Nephron (organoid): ENCODE measurements around the gene GAS7.

ENCODE experiments used
- H3K27ac Mint-ChIP-seq, 3 experiments: 2 replicates each; pipeline ENCODE4 v1.8.0; 2020; ENCODE audit warnings: mixed read lengths in 3 of 3, mild to moderate bottlenecking in 2 of 3, moderate library complexity in 1 of 3
- H3K27me3 Mint-ChIP-seq: 2 replicates; pipeline ENCODE4 v1.8.0; 2021; ENCODE audit warnings: low read depth, mild to moderate bottlenecking, moderate library complexity, mixed read lengths
- H3K36me3 Mint-ChIP-seq: 2 replicates; pipeline ENCODE4 v1.8.0; 2020; ENCODE audit warnings: low read depth, mixed read lengths
- H3K4me1 Mint-ChIP-seq: 2 replicates; pipeline ENCODE4 v1.8.0; 2020; ENCODE audit warnings: mixed read lengths
- H3K4me3 Mint-ChIP-seq, 3 experiments: 2 replicates each; pipeline ENCODE4 v1.8.0; 2020; ENCODE audit warnings: mild to moderate bottlenecking in 3 of 3, mixed read lengths in 3 of 3, moderate library complexity in 2 of 3
- H3K9me3 Mint-ChIP-seq: 2 replicates; pipeline ENCODE4 v1.8.0; 2020; ENCODE audit warnings: mixed read lengths
- CTCF ChIP-seq, 3 experiments: fragments of 200-600 bp; sonication (generic); IDR thresholded peaks; one replicate each; pipeline ENCODE4 v1.5.0; 2021; ENCODE audit warnings: antibody characterized with exemption in 3 of 3; ENCODE audit not compliant: unreplicated experiment in 3 of 3

Gene GAS7

GRCh38 chr17:9906616-9907015 is 291.8 kb downstream of the GAS7 start:
- H3K36me3 Mint-ChIP-seq: no peaks in the 10 kb centered on the region
- no peak for TF ChIP-seq CTCF (IDR thresholded peaks at IDR 0.05; ENCODE audit: unreplicated experiment in 3 of 3)
- H3K27ac Mint-ChIP-seq: no peak overlapping the region

GRCh38 chr17:9905902-9906301 is 292.5 kb downstream of the GAS7 start:
- Mint-ChIP-seq H3K36me3 (no peaks in the 10 kb centered on the region), H3K27me3 (peaks cover 13% of the 10 kb centered on the region), H3K27ac (no peak overlapping the region), H3K9me3 (no peaks in the 10 kb centered on the region), H3K4me3 (no peak overlapping the region), H3K4me1 (peaks cover 22% of the 10 kb centered on the region)
- TF ChIP-seq CTCF (IDR thresholded peaks at IDR 0.05; ENCODE audit: unreplicated experiment in 3 of 3): peak; percentile 33 to 41 (median 36)

More at GRCh38 chr17:9906616-9907015, 291.8 kb downstream of the GAS7 start:
- Mint-ChIP-seq H3K4me3 (no peak overlapping the region), H3K4me1 (peaks cover 17% of the 10 kb centered on the region), H3K27me3 (peaks cover 17% of the 10 kb centered on the region), H3K9me3 (no peaks in the 10 kb centered on the region)

- TF ChIP-seq CTCF (IDR thresholded peaks at IDR 0.05; ENCODE audit: unreplicated experiment in 3 of 3): no peak
- Mint-ChIP-seq H3K27ac (no peak within 1 kb of the TSS), H3K4me1 (peaks cover 24% of the 10 kb centered on the region), H3K36me3 (no peaks in the 10 kb centered on the region), H3K27me3 (peaks cover 13% of the 10 kb centered on the region), H3K4me3 (no peak within 1 kb of the TSS), H3K9me3 (no peaks in the 10 kb centered on the region)
Observed at GRCh38 chr17:9905078-9905415, 293.4 kb downstream of the GAS7 start, which contains the start of gene RCVRN. RCVRN (minus strand) TSS chr17:9905271; CDS start chr17:9905180, 91 bp downstream.

DNA sequence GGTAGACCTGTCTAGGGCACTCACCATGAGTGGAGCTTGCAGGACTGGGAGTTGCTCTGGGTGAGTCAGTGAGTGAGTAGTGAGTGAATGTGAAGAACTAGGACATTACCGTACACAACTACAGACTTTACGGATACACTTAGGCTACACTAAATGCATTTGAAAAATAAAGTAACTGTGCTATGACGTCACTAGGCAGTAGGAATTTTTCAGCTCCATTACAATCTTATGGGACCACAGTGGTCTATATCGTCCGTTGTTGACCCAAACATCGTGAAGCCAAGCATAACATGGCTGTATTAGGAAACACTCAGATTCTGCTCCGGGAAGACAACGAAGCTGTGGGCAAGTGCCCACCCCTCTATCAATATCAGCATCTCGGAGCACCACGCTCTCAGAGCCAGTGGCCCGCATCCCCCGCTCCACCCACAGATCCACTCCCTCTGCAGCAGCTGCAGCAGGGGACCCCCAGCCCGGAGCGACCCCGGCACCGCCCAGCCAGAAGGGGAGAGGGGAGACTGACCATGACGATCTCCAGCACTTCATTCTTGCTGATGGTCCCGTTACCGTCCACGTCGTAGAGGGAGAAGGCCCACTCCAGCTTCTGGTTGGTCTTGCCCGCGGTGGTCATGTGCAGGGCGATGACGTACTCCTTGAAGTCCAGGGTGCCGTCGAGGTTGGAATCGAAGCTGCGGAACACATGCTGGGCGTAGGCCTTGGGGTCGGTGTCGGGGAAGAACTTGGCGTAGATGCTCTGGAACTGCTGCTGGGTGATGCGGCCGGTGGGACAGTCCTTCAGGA is 293.9 kb downstream of the GAS7 start:
- H3K9me3 Mint-ChIP-seq: no peaks in the 10 kb centered on the region
- no peak overlapping the region for H3K4me3 Mint-ChIP-seq
- no peak for TF ChIP-seq CTCF (IDR thresholded peaks at IDR 0.05; ENCODE audit: unreplicated experiment in 3 of 3)
- no peak overlapping the region for H3K27ac Mint-ChIP-seq
- H3K27me3 Mint-ChIP-seq: peaks cover 13% of the 10 kb centered on the region
- no peaks in the 10 kb centered on the region for H3K36me3 Mint-ChIP-seq
- peaks cover 28% of the 10 kb centered on the region for H3K4me1 Mint-ChIP-seq

DNA sequence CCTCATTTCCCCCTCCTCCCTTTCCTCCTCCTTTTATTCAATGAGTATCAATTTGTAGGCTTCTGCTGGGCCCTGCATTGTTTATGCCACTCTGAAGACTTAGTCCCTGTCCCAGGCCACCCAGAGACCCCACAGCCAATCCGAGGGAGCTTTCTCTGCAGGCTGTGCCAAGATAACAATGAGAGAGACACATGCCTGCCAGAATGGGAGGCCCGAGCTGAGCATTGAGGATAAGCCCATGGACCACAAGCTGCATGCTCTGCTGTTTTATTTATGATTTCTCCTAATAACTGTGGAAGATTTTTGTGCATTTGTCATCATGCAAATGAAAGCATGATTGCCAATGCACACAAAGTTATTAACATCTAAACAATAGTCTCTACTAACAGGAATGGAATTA is 296.3 kb downstream of the GAS7 start:
- H3K9me3 Mint-ChIP-seq: no peaks in the 10 kb centered on the region
- H3K27me3 Mint-ChIP-seq: peaks cover 17% of the 10 kb centered on the region
- no peak for TF ChIP-seq CTCF (IDR thresholded peaks at IDR 0.05; ENCODE audit: unreplicated experiment in 3 of 3)
- peaks cover 29% of the 10 kb centered on the region for H3K4me1 Mint-ChIP-seq
- H3K36me3 Mint-ChIP-seq: no peaks in the 10 kb centered on the region
- H3K27ac Mint-ChIP-seq: peak overlapping the region in 1 of 3 experiments; percentile 40
- H3K4me3 Mint-ChIP-seq: no peak overlapping the region

DNA sequence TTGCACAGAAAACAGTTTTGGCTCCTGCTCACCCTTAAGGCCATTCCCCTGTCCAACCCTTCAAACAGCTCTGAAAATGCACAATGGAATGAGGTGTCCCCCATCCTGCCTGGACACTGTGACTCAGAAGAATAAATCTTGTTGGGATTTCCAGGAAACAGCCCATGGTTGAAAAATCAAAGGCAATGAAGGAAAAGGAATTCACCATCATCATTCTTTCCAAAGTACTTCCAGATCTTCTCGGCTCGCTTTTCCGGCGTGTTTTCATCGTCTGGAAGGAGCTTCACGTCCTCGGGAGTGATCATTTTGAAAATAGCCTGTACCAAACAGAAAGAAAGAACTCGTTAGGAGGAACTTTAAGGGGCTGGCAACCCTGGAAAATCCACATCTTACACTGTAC is 297.6 kb downstream of the GAS7 start:
- Mint-ChIP-seq H3K36me3 (no peaks in the 10 kb centered on the region), H3K4me1 (peaks cover 29% of the 10 kb centered on the region), H3K4me3 (peak overlapping the region in 1 of 3 experiments; percentile 18), H3K27ac (peak overlapping the region; percentile 10 to 67 (median 38)), H3K27me3 (peaks cover 18% of the 10 kb centered on the region), H3K9me3 (no peaks in the 10 kb centered on the region)
- no peak for TF ChIP-seq CTCF (IDR thresholded peaks at IDR 0.05; ENCODE audit: unreplicated experiment in 3 of 3)
